Activated T-helper 2 cell treated with anti-CD3 and anti-CD28 coated beads, Interferon-gamma antibody, Interleukin-2, Interleukin-4, amounts not matched to agents 10 μg/mL and 5 μg/mL and 100 μg/mL, durations not matched to agents 14 hours and 24 hours and 36 hours (primary cell): ENCODE results near the gene UBE2F. TPM values are rescaled to one million over a fixed set of nuclear protein-coding genes. Genes with fewer than 3 reads are reported as not detected.
"Not testable (repeated sequence)": the region's sequence is repeated elsewhere in the genome, so short reads cannot be mapped to it uniquely, and the experiment has no call there.

Experiments used
- DNase-seq: peaks from one replicate; pipeline ENCODE4 v3.0.0; 2021; ENCODE audit warnings: low spot score
- H3K27ac Mint-ChIP-seq: one replicate; pipeline ENCODE4 v1.8.0; 2021; ENCODE audit warnings: mixed read lengths
- H3K27me3 Mint-ChIP-seq: one replicate; pipeline ENCODE4 v1.8.0; 2021; ENCODE audit warnings: low read depth, mixed read lengths
- H3K36me3 Mint-ChIP-seq: one replicate; pipeline ENCODE4 v1.8.0; 2021; ENCODE audit warnings: low read depth, mixed read lengths
- H3K4me1 Mint-ChIP-seq: one replicate; pipeline ENCODE4 v1.8.0; 2021; ENCODE audit warnings: low read depth, mixed read lengths
- H3K4me3 Mint-ChIP-seq: one replicate; pipeline ENCODE4 v1.8.0; 2021; ENCODE audit warnings: low read depth, mild to moderate bottlenecking, moderate library complexity, mixed read lengths
- H3K9me3 Mint-ChIP-seq: one replicate; pipeline ENCODE4 v1.8.0; 2021; ENCODE audit warnings: mixed read lengths
- intact Hi-C: fragments of 100-400 bp; cut with micrococcal nuclease; formaldehyde crosslinking; loops from one replicate; pipeline ENCODE4 v1.15.1; 2023
- total RNA-seq: library from RNA; stranded (reverse); gene quantifications from 2 replicates; pipeline ENCODE4 v1.2.3, GENCODE V29; 2022

UBE2F gene
- total RNA-seq, 1 donor from 2014 or later: 137 TPM

GRCh38 chr2:238046725-238047270 is 80.0 kb downstream of the UBE2F start:
- H3K36me3 Mint-ChIP-seq: peaks cover 68% of the 10 kb centered on the region
- H3K9me3 Mint-ChIP-seq: peaks cover 17% of the 10 kb centered on the region
- no peaks in the 10 kb centered on the region for H3K27me3 Mint-ChIP-seq
- peaks cover 2% of the 10 kb centered on the region for H3K4me1 Mint-ChIP-seq
- H3K27ac Mint-ChIP-seq: no peak overlapping the region
- DNase-seq: no peak
- intact Hi-C loops: no loop called here
- H3K4me3 Mint-ChIP-seq: no peak overlapping the region

- peaks cover 6% of the 10 kb centered on the region for H3K9me3 Mint-ChIP-seq
- H3K4me1 Mint-ChIP-seq: peaks cover 17% of the 10 kb centered on the region
- peaks cover 2% of the 10 kb centered on the region for H3K27me3 Mint-ChIP-seq
- H3K36me3 Mint-ChIP-seq: peaks cover 11% of the 10 kb centered on the region
- no peak overlapping the region for H3K4me3 Mint-ChIP-seq
- DNase-seq: no peak
- intact Hi-C loops: no loop called here
- H3K27ac Mint-ChIP-seq: no peak overlapping the region
These were observed 86.5 kb downstream of the UBE2F start for GRCh38 chr2:238053191-238053776.

- H3K4me1 Mint-ChIP-seq: peaks cover 30% of the 10 kb centered on the region
- H3K4me3 Mint-ChIP-seq: no peak overlapping the region
- peaks cover 2% of the 10 kb centered on the region for H3K27me3 Mint-ChIP-seq
- intact Hi-C loops: no loop called here
- no peak overlapping the region for H3K27ac Mint-ChIP-seq
- H3K9me3 Mint-ChIP-seq: no peaks in the 10 kb centered on the region
- H3K36me3 Mint-ChIP-seq: peaks cover 17% of the 10 kb centered on the region
- DNase-seq: no peak
These were observed 89.0 kb downstream of the UBE2F start for GRCh38 chr2:238055841-238056240.

DNA sequence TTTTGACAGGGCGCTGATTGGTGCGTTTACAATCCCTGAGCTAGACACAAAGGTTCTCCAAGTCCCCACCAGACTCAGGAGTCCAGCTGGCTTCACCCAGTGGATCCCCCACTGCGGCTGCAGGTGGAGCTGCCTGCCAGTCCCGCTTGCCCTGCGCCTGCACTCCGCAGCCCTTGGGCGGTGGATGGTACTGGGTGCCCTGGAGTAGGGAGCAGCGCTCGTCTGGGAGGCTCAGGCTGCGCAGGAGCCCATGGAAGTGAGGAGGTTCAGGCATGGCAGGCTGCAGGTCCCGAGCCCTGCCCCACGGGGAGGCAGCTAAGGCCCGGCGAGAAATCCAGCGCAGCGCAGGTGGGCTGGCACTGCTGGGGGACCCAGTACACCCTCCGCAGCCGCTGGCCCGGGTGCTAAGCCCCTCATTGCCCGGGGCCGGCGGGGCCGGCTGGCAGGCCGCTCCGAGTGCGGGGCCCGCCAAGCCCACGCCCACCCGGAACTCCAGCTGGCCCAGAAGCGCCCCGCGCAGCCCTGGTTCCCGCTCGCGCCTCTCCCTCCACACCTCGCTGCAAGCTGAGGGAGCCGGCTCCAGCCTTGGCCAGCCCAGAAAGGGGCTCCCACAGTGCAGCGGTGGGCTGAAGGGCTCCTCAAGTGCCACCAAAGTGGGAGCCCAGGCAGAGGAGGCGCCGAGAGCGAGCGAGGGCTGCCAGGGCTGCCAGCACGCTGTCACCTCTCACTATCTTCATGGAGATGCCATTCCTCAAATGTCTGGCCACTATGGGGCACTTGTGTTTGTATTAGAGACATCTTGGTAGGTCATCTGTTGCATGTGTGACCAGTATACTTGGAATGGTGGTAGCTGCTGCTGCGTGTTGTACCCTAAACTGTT is 91.1 kb downstream of the UBE2F start:
- H3K9me3 Mint-ChIP-seq, intact Hi-C loops, H3K27me3 Mint-ChIP-seq, H3K27ac Mint-ChIP-seq, DNase-seq: not testable (repeated sequence)
- Mint-ChIP-seq H3K4me1 (peaks cover 42% of the 10 kb centered on the region), H3K36me3 (peaks cover 31% of the 10 kb centered on the region), H3K4me3 (peak overlapping the region; percentile 9)

GRCh38 chr2:238059505-238059904 is 92.7 kb downstream of the UBE2F start:
- H3K4me3 Mint-ChIP-seq: peak overlapping the region; percentile 89
- H3K27ac Mint-ChIP-seq: no peak overlapping the region
- no peaks in the 10 kb centered on the region for H3K9me3 Mint-ChIP-seq
- H3K27me3 Mint-ChIP-seq: peaks cover 2% of the 10 kb centered on the region
- intact Hi-C loops: no loop called here
- DNase-seq: no peak
- peaks cover 54% of the 10 kb centered on the region for H3K4me1 Mint-ChIP-seq
- peaks cover 43% of the 10 kb centered on the region for H3K36me3 Mint-ChIP-seq

DNA sequence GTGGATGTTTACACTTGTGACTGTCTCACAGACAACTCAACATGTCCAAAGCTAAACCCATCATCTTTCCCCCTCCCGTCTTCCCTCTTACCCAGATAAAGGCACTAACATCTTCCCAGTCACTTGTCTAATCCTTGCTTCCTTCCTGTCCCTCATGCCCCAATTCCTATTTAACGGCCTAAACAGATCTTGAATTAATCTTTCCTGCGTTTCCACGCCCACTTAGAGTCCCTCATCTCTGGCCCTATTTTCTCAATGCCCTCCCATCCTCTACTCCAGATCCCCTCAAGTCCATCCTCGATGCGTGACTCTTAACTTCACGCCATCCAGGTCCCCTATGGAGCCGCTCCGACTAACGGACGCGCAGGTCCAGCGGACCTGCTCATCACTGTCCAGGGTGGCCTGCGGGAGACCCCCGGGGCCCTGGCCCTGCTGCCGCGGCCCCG is 93.3 kb downstream of the UBE2F start:
- Mint-ChIP-seq H3K4me1 (peaks cover 57% of the 10 kb centered on the region), H3K9me3 (no peaks in the 10 kb centered on the region), H3K27me3 (peaks cover 2% of the 10 kb centered on the region), H3K27ac (peak overlapping the region; percentile 87), H3K4me3 (peak overlapping the region; percentile 89), H3K36me3 (peaks cover 48% of the 10 kb centered on the region)
- intact Hi-C loops: loop anchor here (1.0 to 10.0 kb wide), 8 partner anchors 33 to 625 kb away; partner anchors contain the start of gene PER2
- DNase-seq: no peak

DNA sequence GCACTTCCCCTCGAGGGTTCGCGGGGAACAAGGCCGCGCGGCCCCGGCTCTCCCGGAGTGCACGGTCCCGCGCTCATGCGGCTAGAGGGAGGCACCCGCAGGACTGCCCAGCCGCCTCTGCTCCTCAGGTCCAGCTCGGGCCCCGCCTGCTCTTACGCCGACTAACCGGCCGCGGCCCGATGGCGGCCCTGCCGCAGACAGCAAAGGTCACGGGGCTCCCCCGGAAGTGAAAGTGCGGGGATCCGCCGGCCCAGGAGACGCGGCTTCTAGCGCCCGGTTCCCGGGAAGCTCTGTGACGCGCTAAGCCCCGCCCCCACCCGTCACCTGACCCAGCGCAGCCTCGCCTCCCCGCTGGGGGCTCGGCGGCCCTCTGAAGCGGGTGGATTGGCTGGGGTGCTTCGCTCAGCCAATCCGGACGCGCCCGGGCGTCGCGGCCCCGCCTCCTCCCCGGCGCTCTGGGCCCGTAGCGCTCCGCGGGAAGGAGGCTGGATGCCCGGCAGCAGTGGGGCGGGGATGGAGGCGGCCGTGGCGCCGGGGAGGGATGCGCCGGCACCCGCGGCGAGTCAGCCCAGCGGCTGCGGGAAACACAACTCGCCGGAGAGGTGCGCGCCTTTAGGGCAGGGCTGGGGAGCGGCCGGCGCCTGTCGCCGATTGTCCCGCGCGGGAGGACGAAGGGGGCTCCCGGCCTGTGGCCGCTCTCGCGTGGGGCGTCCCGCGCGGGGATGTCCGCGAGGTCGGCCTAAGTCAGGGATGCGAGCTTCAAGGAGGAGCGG is 93.9 kb downstream of the UBE2F start, which contains the start of gene SCLY:
TSS of gene SCLY (plus strand) at position 460 of the 773 bp plus-strand sequence. CDS start at position 514, 54 bp downstream.
- H3K27me3 Mint-ChIP-seq: peaks cover 2% of the 10 kb centered on the region
- peak within 1 kb of the TSS; percentile 89 for H3K4me3 Mint-ChIP-seq
- intact Hi-C loops: loop anchor here (1.0 to 10.0 kb wide), 8 partner anchors 33 to 626 kb away; partner anchors contain the start of gene PER2
- peaks cover 56% of the 10 kb centered on the region for H3K4me1 Mint-ChIP-seq
- H3K27ac Mint-ChIP-seq: peak within 1 kb of the TSS; percentile 92
- peaks cover 52% of the 10 kb centered on the region for H3K36me3 Mint-ChIP-seq
- H3K9me3 Mint-ChIP-seq: no peaks in the 10 kb centered on the region
- peak; percentile 94 for DNase-seq

DNA sequence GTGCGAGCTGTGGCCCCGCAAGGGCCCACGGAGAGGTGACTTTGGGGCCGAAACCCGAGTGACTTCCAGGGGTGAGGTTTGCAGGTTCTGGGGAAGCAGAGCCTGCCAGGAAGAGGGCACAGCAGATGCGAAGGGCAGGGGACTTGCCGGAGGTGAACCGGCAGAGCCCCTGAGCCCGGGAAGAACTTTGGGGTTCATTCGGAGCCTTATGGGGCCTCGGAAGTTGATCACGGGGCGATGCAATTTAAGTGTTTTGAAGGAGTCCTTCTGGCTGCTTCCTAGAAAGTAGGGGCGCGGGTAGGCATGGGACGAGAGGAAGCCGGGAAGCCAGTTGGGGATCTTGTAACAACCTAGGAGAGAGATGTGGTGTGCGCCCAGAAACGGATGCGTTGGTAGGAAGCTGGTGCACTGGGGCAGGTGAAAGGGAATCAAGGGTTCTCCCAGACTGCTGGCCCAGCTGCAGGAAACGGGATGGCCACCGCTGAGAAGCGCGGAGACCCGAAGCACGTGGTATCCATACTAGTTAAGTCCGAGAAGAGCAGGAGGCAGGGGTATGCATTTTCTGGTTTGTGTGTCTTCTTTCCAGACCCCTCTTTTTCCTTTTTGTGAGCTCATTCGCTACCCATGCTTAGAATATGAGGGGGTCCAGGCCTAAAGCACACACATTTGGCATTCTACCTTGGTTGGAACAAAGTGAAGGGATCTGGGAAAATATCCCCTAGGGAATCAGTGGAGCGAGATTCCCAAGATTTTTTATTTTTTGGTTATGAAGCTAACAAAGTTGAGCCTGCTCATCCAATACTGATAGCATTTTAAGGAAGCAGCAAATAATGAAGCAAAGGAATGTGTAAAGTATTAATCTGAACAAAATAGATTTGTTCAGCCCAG is 94.7 kb downstream of the UBE2F start:
- intact Hi-C loops: loop anchor here (2.0 to 10.0 kb wide), 7 partner anchors 34 to 627 kb away; partner anchors contain the start of gene PER2
- Mint-ChIP-seq H3K4me1 (peaks cover 56% of the 10 kb centered on the region), H3K4me3 (peak overlapping the region; percentile 89), H3K36me3 (peaks cover 60% of the 10 kb centered on the region), H3K27me3 (peaks cover 2% of the 10 kb centered on the region), H3K9me3 (peaks cover 6% of the 10 kb centered on the region), H3K27ac (peak overlapping the region; percentile 92)
- DNase-seq: no peak

DNA sequence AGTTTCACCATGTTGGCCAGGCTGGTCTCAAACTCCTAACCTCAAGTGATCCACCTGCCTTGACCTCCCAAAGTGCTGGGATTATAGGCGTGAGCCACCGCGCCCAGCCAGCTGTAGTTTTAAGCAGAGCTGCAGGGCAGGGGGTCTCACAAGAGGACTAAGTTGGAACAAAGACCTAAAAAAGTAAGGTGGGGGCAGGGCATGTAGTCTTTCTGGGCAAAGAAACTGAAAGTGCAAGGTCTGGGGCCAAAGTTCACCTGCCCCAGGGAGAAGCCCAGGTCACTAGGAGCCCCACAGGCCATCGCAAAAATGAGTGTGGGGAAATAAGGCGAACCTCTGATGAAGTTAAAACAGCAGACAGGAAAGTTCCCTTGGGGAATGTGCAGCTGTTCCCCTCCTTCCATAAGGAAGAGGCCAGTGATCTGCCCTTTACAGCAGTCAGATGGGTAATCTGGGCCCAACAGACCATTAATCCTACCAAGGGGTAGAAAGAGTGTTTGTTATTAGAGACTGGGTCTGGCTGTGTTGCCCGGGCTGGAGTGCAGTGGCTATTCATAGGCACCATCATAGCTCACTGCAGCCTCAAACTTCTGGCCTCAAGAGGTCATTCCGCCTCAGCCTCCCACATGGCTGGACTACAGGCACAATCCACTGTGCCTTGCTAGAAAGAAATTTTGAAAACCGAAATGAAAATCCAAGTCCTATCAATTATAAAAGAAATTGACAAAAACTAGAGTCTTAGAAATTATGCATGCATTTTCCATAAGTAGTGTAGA is 96.8 kb downstream of the UBE2F start:
- intact Hi-C loops: loop anchor here (5.0 to 10.0 kb wide), 4 partner anchors 36 to 629 kb away; no protein-coding TSS in a partner anchor
- no peak for DNase-seq
- peaks cover 68% of the 10 kb centered on the region for H3K4me1 Mint-ChIP-seq
- H3K4me3 Mint-ChIP-seq: peak overlapping the region; percentile 89
- H3K27ac Mint-ChIP-seq: peak overlapping the region; percentile 30
- peaks cover 74% of the 10 kb centered on the region for H3K36me3 Mint-ChIP-seq
- peaks cover 17% of the 10 kb centered on the region for H3K9me3 Mint-ChIP-seq
- H3K27me3 Mint-ChIP-seq: no peaks in the 10 kb centered on the region

DNA sequence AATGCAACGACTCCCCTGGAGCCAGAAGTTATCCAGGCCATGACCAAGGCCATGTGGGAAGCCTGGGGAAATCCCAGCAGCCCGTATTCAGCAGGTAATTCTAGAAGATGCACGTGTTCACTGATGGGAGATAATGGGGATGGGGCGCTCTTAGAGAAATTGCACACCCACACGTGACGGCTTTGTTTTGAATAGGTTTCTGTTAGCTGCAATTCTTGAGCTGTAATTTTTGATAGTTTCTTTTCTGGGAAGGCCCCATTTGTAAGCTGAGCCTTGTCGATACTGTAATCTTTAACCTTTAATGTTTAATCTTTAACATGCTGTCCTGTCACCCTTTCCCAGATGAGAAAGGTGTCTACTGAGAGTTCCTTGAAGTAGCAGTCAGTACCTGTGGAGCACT is 97.6 kb downstream of the UBE2F start:
- Mint-ChIP-seq H3K4me3 (no peak overlapping the region), H3K27me3 (no peaks in the 10 kb centered on the region), H3K9me3 (peaks cover 17% of the 10 kb centered on the region), H3K4me1 (peaks cover 68% of the 10 kb centered on the region), H3K27ac (no peak overlapping the region), H3K36me3 (peaks cover 75% of the 10 kb centered on the region)
- intact Hi-C loops: loop anchor here (5.0 to 10.0 kb wide), 4 partner anchors 37 to 630 kb away; no protein-coding TSS in a partner anchor
- no peak for DNase-seq
